Right renal pelvis (tissue), 4 donors: ENCODE results near the gene ZC4H2. TPM values are rescaled to one million over a fixed set of nuclear protein-coding genes. Genes with fewer than 3 reads are reported as not detected.
"Not testable (repeated sequence)": the region's sequence is repeated elsewhere in the genome, so short reads cannot be mapped to it uniquely, and the experiment has no call there.

ENCODE experiments used
- DNase-seq, 4 donors: peaks; one replicate each; pipeline ENCODE4 v3.0.0-alpha.2; 2013; ENCODE audit warnings: low read depth in 4 of 4, low spot score in 3 of 4, missing footprints in 1 of 4
- polyA plus RNA-seq, 4 donors: library from polyadenylated mRNA; unstranded; fragments of 120-200 nt; gene quantifications; one replicate each; pipeline ENCODE4 v1.2.1, GENCODE V29; 2013; ENCODE audit not compliant: insufficient read length in 4 of 4

The ZC4H2 gene
- polyA plus RNA-seq: 10 to 100 TPM; 20.4 to 26.3 (median 21.6) TPM

- DNase-seq: peak; percentile 23 to 65 (median 45)
Measured at GRCh38 chrX:64975989-64976672, at the start of gene ZC4H2. ZC4H2 (minus strand) TSS chrX:64976450; CDS start chrX:64976377, 73 bp downstream.

GRCh38 chrX:65017451-65017850, 41.2 kb upstream of the ZC4H2 start:
- no peak for DNase-seq

- DNase-seq: no peak
Measured at GRCh38 chrX:65014230-65014629, 38.0 kb upstream of the ZC4H2 start.

- DNase-seq: no peak
Measured at GRCh38 chrX:65009459-65009858, 33.2 kb upstream of the ZC4H2 start.

GRCh38 chrX:65002208-65002607, 26.0 kb upstream of the ZC4H2 start:
- not testable (repeated sequence) for DNase-seq

GRCh38 chrX:64996805-64997204, 20.6 kb upstream of the ZC4H2 start:
- DNase-seq: no peak

GRCh38 chrX:64994131-64994798, 18.0 kb upstream of the ZC4H2 start:
- DNase-seq: no peak

GRCh38 chrX:64977830-64978229, 1.6 kb upstream of the ZC4H2 start:
- no peak for DNase-seq

- no peak for DNase-seq
Measured at GRCh38 chrX:64977051-64977450, 801 bp upstream of the ZC4H2 start.

- DNase-seq: peak in 1 of 4 donors; percentile 0
Measured at GRCh38 chrX:64976673-64977040, 407 bp upstream of the ZC4H2 start.

GRCh38 chrX:64975491-64975890, 759 bp downstream of the ZC4H2 start:
- DNase-seq: peak in 2 of 4 donors; percentile 8 to 12

- DNase-seq: no peak
Measured at GRCh38 chrX:64925480-64925879, 50.8 kb downstream of the ZC4H2 start.

- DNase-seq: no peak
Measured at GRCh38 chrX:64908121-64908520, 68.1 kb downstream of the ZC4H2 start.

- DNase-seq: no peak
Measured at GRCh38 chrX:64894454-64895038, 81.7 kb downstream of the ZC4H2 start.

GRCh38 chrX:64885850-64886249, 90.4 kb downstream of the ZC4H2 start:
- DNase-seq: no peak

GRCh38 chrX:64878709-64879108, 97.5 kb downstream of the ZC4H2 start:
- DNase-seq: not testable (repeated sequence)

GRCh38 chrX:64867217-64867616, 109.0 kb downstream of the ZC4H2 start:
- no peak for DNase-seq

Other genes with a start within 250 kb of the ZC4H2 start
- 1 to 10 TPM; 3.1 to 4.1 (median 4.0) TPM for gene ZC3H12B, start 58.4 kb upstream of the ZC4H2 start, polyA plus RNA-seq